H9 (cell line): Measurements from ENCODE around the gene PPHLN1. TPM values are rescaled to one million over a fixed set of nuclear protein-coding genes. Genes with fewer than 3 reads are reported as not detected.

Experiments used
- DNase-seq: peaks from one replicate; pipeline ENCODE4 v3.0.0-alpha.2; 2017
- H2AFZ ChIP-seq: one replicate; pipeline ENCODE4 v1.6.1; 2013; ENCODE audit warnings: mild to moderate bottlenecking, low read length, control low read depth, moderate library complexity
- H2AK5ac ChIP-seq: 2 replicates; pipeline ENCODE4 v1.6.1; 2013; ENCODE audit warnings: low read length, control low read depth, mixed read lengths; ENCODE audit not compliant: insufficient read length
- H2BK120ac ChIP-seq: one replicate; pipeline ENCODE4 v1.6.1; 2013; ENCODE audit warnings: low read depth, mild to moderate bottlenecking, low read length, control low read depth, inconsistent platforms; ENCODE audit not compliant: poor library complexity, severe bottlenecking
- H2BK12ac ChIP-seq: 2 replicates; pipeline ENCODE4 v1.6.1; 2013; ENCODE audit warnings: low read length, control low read depth, mixed read lengths, low read depth; ENCODE audit not compliant: insufficient read length
- H2BK15ac ChIP-seq: 2 replicates; pipeline ENCODE4 v1.6.1; 2013; ENCODE audit warnings: low read depth, low read length, control low read depth
- H2BK20ac ChIP-seq: one replicate; pipeline ENCODE4 v1.6.1; 2013; ENCODE audit warnings: low read depth, mild to moderate bottlenecking, low read length, control low read depth, inconsistent platforms; ENCODE audit not compliant: poor library complexity, severe bottlenecking
- H2BK5ac ChIP-seq: 2 replicates; pipeline ENCODE4 v1.6.1; 2013; ENCODE audit warnings: low read length, control low read depth, mixed read lengths; ENCODE audit not compliant: insufficient read length
- H3K14ac ChIP-seq: 2 replicates; pipeline ENCODE4 v1.6.1; 2013; ENCODE audit warnings: low read length, control low read depth; ENCODE audit not compliant: insufficient read depth
- H3K18ac ChIP-seq: 2 replicates; pipeline ENCODE4 v1.6.1; 2013; ENCODE audit warnings: low read depth, mild to moderate bottlenecking, mixed read lengths, low read length, control low read depth; ENCODE audit not compliant: insufficient read length
- H3K23ac ChIP-seq: 2 replicates; pipeline ENCODE4 v1.6.1; 2013; ENCODE audit warnings: low read length, control low read depth, mixed read lengths, low read depth; ENCODE audit not compliant: insufficient read length
- H3K23me2 ChIP-seq: 2 replicates; pipeline ENCODE4 v1.6.1; 2013; ENCODE audit warnings: low read depth, mild to moderate bottlenecking, mixed read lengths, low read length, control low read depth; ENCODE audit not compliant: insufficient read length, poor library complexity, severe bottlenecking
- H3K27ac ChIP-seq: 2 replicates; pipeline ENCODE4 v1.5.1; 2013; ENCODE audit warnings: low read length, control low read depth, mixed read lengths, low read depth; ENCODE audit not compliant: insufficient read length
- H3K27me3 ChIP-seq: 2 replicates; pipeline ENCODE4 v1.6.1; 2013; ENCODE audit warnings: low read length, control low read depth, inconsistent platforms; ENCODE audit not compliant: insufficient read depth
- H3K4ac ChIP-seq: 2 replicates; pipeline ENCODE4 v1.6.1; 2013; ENCODE audit warnings: low read depth, mild to moderate bottlenecking, control low read depth, inconsistent platforms, low read length, moderate library complexity
- H3K4me1 ChIP-seq: 2 replicates; pipeline ENCODE4 v1.6.1; 2013; ENCODE audit warnings: low read length, control low read depth, inconsistent platforms; ENCODE audit not compliant: insufficient read depth
- H3K4me2 ChIP-seq: 2 replicates; pipeline ENCODE4 v1.6.1; 2013; ENCODE audit warnings: low read length, control low read depth, mixed read lengths; ENCODE audit not compliant: insufficient read length, insufficient read depth
- H3K56ac ChIP-seq: 2 replicates; pipeline ENCODE4 v1.6.1; 2013; ENCODE audit warnings: low read depth, mild to moderate bottlenecking, mixed read lengths, low read length, control low read depth; ENCODE audit not compliant: insufficient read length
- H3K79me1 ChIP-seq: 2 replicates; pipeline ENCODE4 v1.6.1; 2013; ENCODE audit warnings: low read depth, mild to moderate bottlenecking, moderate library complexity, low read length, control low read depth, inconsistent platforms; ENCODE audit not compliant: insufficient read depth, poor library complexity, severe bottlenecking
- H3K79me2 ChIP-seq: 2 replicates; pipeline ENCODE4 v1.6.1; 2013; ENCODE audit warnings: low read length, control low read depth, inconsistent platforms; ENCODE audit not compliant: insufficient read depth
- H3K9ac ChIP-seq: 2 replicates; pipeline ENCODE4 v1.6.1; 2013; ENCODE audit warnings: low read length, control low read depth, mixed read lengths; ENCODE audit not compliant: insufficient read length; ENCODE audit errors: extremely low read depth
- H3K9me3 ChIP-seq: one replicate; pipeline ENCODE4 v1.6.1; 2013; ENCODE audit warnings: low read depth, low read length, inconsistent platforms; ENCODE audit not compliant: control insufficient read depth
- H3T11ph ChIP-seq: one replicate; pipeline ENCODE4 v1.6.1; 2013; ENCODE audit warnings: mild to moderate bottlenecking, low read length, control low read depth, inconsistent platforms
- H4K20me1 ChIP-seq: one replicate; pipeline ENCODE4 v1.6.1; 2013; ENCODE audit not compliant: control insufficient read depth, insufficient read length, insufficient read depth
- H4K5ac ChIP-seq: 2 replicates; pipeline ENCODE4 v1.6.1; 2013; ENCODE audit warnings: low read depth, mild to moderate bottlenecking, mixed read lengths, low read length, control low read depth; ENCODE audit not compliant: insufficient read length
- H4K8ac ChIP-seq: replicated peaks from 2 replicates; pipeline ENCODE4 v1.6.1; 2013; ENCODE audit warnings: low read length, control low read depth, mixed read lengths, low read depth; ENCODE audit not compliant: insufficient read length
- H4K91ac ChIP-seq: 2 replicates; pipeline ENCODE4 v1.6.1; 2013; ENCODE audit warnings: low read depth, mild to moderate bottlenecking, moderate library complexity, mixed read lengths, low read length, control low read depth; ENCODE audit not compliant: insufficient read length
- H3K27ac Mint-ChIP-seq, 3 experiments: 2 replicates in 2 of 3; 3 replicates in 1 of 3; pipeline ENCODE4 v1.8.0; 2020 to 2021; ENCODE audit warnings: mixed read lengths in 3 of 3, mild to moderate bottlenecking in 1 of 3, moderate library complexity in 1 of 3
- H3K27me3 Mint-ChIP-seq: 2 replicates; pipeline ENCODE4 v1.8.0; 2021; ENCODE audit warnings: low read depth, mild to moderate bottlenecking, moderate library complexity, mixed read lengths
- H3K36me3 Mint-ChIP-seq, 3 experiments: 2 replicates in 2 of 3; 3 replicates in 1 of 3; pipeline ENCODE4 v1.8.0; 2020 to 2021; ENCODE audit warnings: low read depth in 3 of 3, mixed read lengths in 3 of 3; ENCODE audit not compliant: insufficient read depth in 1 of 3
- H3K4me1 Mint-ChIP-seq, 2 experiments: 2 replicates each; pipeline ENCODE4 v1.8.0; 2020; ENCODE audit warnings: mixed read lengths in 2 of 2
- H3K4me3 Mint-ChIP-seq, 2 experiments: 2 replicates in 1 of 2; 3 replicates in 1 of 2; pipeline ENCODE4 v1.8.0; 2020 to 2021; ENCODE audit warnings: mild to moderate bottlenecking in 2 of 2, mixed read lengths in 2 of 2, moderate library complexity in 1 of 2
- H3K9me3 Mint-ChIP-seq, 2 experiments: 2 replicates in 1 of 2; 3 replicates in 1 of 2; pipeline ENCODE4 v1.8.0; 2020; ENCODE audit warnings: mild to moderate bottlenecking in 2 of 2, mixed read lengths in 2 of 2, moderate library complexity in 1 of 2
- WGBS: extraction: QIAGEN DNeasy Blood & Tissue Kit; methylation state at CpG from one replicate; pipeline ENCODE4 v1.1.7; 2013; ENCODE audit warnings: missing lambda C conversion rate, low lambda C conversion rate, mixed read lengths; ENCODE audit not compliant: insufficient read length; ENCODE audit errors: extremely low coverage; 5-methylcytosine and 5-hydroxymethylcytosine counted together
- total RNA-seq: library from RNA; stranded (reverse); gene quantifications from 2 replicates; pipeline ENCODE4 v1.2.1, GENCODE V29; 2021
- TF ChIP-seq, protein P1 (sequence below): fragments of 200-600 bp; sonication (generic); conservative IDR thresholded peaks from 3 replicates; pipeline ENCODE4 v1.8.0; 2021; ENCODE audit warnings: antibody characterized with exemption, mild to moderate bottlenecking

Gene PPHLN1
- total RNA-seq, 1 experiment from 2014 or later: 66.2 TPM

DNA sequence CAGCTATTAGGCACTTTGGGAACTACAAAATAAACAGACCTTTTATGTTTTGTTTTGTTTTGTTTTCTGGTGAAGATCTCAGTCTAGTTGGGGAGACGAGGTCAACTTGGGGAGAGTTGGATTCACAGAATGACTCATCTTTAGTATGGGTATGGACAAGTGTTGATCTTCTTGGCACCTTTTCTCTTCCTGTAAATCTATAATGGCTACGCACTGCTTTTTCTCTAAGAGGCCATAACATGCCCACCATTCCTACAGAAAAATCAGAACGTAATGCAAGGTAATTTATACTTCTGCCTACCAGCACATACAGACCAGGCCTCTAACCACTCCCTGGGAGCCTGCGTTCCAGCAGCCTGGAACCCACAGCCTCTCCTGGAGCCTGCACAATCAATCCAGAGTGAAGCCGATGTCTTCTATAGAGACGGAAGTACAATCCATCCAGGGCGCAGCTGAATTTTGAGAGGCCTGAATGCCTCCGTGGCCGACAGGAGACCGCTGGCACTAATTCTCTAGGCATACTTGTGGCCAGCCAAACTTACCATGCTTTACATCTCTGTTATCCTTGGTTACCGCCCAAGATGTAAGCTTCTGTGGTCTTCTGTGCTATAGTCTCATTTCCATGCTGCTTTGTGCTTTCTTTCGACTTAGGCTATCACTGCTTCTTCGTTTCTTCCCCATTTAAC is 717 bp downstream of the PPHLN1 start:
- Histone ChIP-seq H2BK20ac (no peak overlapping the region), H4K91ac (no peak overlapping the region), H3K4me1 (peaks cover 2% of the 10 kb centered on the region; the same call in 1 of the 2 replicates), H4K20me1 (no peaks in the 10 kb centered on the region), H3K14ac (peak overlapping the region; percentile 76; the same call in 1 of the 2 replicates), H3K4me2 (peak overlapping the region; percentile 98), H2BK120ac (no peak overlapping the region), H2BK15ac (no peak overlapping the region), H3K9me3 (no peaks in the 10 kb centered on the region), H3K27me3 (no peaks in the 10 kb centered on the region), H3K79me1 (no peaks in the 10 kb centered on the region), H3K18ac (no peak overlapping the region), H3K79me2 (peaks cover 24% of the 10 kb centered on the region; the same call in 1 of the 2 replicates), H2BK12ac (no peak overlapping the region), H2BK5ac (peak overlapping the region; percentile 49), H3K4ac (no peak overlapping the region), H3K9ac (peak overlapping the region; percentile 90), H4K8ac (peak overlapping the region; percentile 68), H2AK5ac (no peak overlapping the region), H3K23ac (no peak overlapping the region), H3T11ph (no peak overlapping the region), H3K56ac (no peak overlapping the region), H4K5ac (no peak overlapping the region), H3K27ac (no peak overlapping the region), H2AFZ (no peak overlapping the region), H3K23me2 (peaks cover 6% of the 10 kb centered on the region)
- no peaks in the 10 kb centered on the region for H3K27me3 Mint-ChIP-seq
- no peaks in the 10 kb centered on the region for H3K9me3 Mint-ChIP-seq
- no CpG with 5 or more reads among the region's 13 CpGs for WGBS
- TF ChIP-seq, protein P1, sequence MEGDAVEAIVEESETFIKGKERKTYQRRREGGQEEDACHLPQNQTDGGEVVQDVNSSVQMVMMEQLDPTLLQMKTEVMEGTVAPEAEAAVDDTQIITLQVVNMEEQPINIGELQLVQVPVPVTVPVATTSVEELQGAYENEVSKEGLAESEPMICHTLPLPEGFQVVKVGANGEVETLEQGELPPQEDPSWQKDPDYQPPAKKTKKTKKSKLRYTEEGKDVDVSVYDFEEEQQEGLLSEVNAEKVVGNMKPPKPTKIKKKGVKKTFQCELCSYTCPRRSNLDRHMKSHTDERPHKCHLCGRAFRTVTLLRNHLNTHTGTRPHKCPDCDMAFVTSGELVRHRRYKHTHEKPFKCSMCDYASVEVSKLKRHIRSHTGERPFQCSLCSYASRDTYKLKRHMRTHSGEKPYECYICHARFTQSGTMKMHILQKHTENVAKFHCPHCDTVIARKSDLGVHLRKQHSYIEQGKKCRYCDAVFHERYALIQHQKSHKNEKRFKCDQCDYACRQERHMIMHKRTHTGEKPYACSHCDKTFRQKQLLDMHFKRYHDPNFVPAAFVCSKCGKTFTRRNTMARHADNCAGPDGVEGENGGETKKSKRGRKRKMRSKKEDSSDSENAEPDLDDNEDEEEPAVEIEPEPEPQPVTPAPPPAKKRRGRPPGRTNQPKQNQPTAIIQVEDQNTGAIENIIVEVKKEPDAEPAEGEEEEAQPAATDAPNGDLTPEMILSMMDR: no peak
- peaks cover 0 to 24% (median 5%) of the 10 kb centered on the region in 3 experiments; a peak in 5 of 7 replicates for H3K36me3 Mint-ChIP-seq
- peak overlapping the region; percentile 95 to 97 for H3K4me3 Mint-ChIP-seq
- peak overlapping the region; percentile 98 to 99 (median 99) for H3K27ac Mint-ChIP-seq
- DNase-seq: no peak
- H3K4me1 Mint-ChIP-seq: peaks cover 26 to 30% of the 10 kb centered on the region in 2 experiments
